DOHH2 (cell line): Measurements from ENCODE around the gene TMEM18.

Experiments used
- H3F3A ChIP-seq: fragments of 200-600 bp; sonication (generic), shearing (Covaris generic); 2 replicates; pipeline ENCODE4 v1.6.0; 2016; ENCODE audit warnings: antibody characterized with exemption, mild to moderate bottlenecking; ENCODE audit not compliant: control insufficient read depth, insufficient read depth
- H3K27ac ChIP-seq: fragments of 200-600 bp; sonication (generic); 2 replicates; pipeline ENCODE4 v1.5.1; 2014; ENCODE audit warnings: low read depth, mild to moderate bottlenecking, low read length, moderate library complexity
- H3K27me3 ChIP-seq: fragments of 200-600 bp; sonication (generic); 2 replicates; pipeline ENCODE4 v1.6.1; 2014; ENCODE audit warnings: mild to moderate bottlenecking, low read length, mixed read lengths; ENCODE audit not compliant: control insufficient read depth
- H3K36me3 ChIP-seq: fragments of 200-600 bp; sonication (generic); 2 replicates; pipeline ENCODE4 v1.6.1; 2014; ENCODE audit warnings: mild to moderate bottlenecking, low read length, moderate library complexity, mixed read lengths; ENCODE audit not compliant: control insufficient read depth
- H3K4me1 ChIP-seq: fragments of 200-600 bp; sonication (generic); 2 replicates; pipeline ENCODE4 v1.6.1; 2014; ENCODE audit warnings: mild to moderate bottlenecking, low read length, mixed read lengths; ENCODE audit not compliant: control insufficient read depth
- H3K4me2 ChIP-seq: fragments of 200-600 bp; sonication (generic); 2 replicates; pipeline ENCODE4 v1.6.0; 2014; ENCODE audit warnings: mild to moderate bottlenecking, low read length, moderate library complexity
- H3K4me3 ChIP-seq: fragments of 200-600 bp; sonication (generic); 2 replicates; pipeline ENCODE4 v1.5.1; 2014; ENCODE audit warnings: mild to moderate bottlenecking, low read length, mixed read lengths
- H3K79me2 ChIP-seq: fragments of 200-600 bp; sonication (generic); 2 replicates; pipeline ENCODE4 v1.6.1; 2014; ENCODE audit warnings: mild to moderate bottlenecking, low read length, mixed read lengths; ENCODE audit not compliant: control insufficient read depth
- H3K9me2 ChIP-seq: fragments of 200-600 bp; sonication (generic); replicated peaks from 2 replicates; pipeline ENCODE4 v1.6.1; 2014; ENCODE audit warnings: mild to moderate bottlenecking, low read length, mixed read lengths; ENCODE audit not compliant: control insufficient read depth
- H3K9me3 ChIP-seq: fragments of 200-600 bp; sonication (generic); 2 replicates; pipeline ENCODE4 v1.6.1; 2014; ENCODE audit warnings: antibody characterized with exemption, low read length, mixed read lengths; ENCODE audit not compliant: control insufficient read depth, insufficient read depth
- H4K20me1 ChIP-seq: fragments of 200-600 bp; sonication (generic); 2 replicates; pipeline ENCODE4 v1.6.0; 2014; ENCODE audit warnings: low read depth, mild to moderate bottlenecking, antibody characterized with exemption, low read length, moderate library complexity; ENCODE audit not compliant: control insufficient read depth, insufficient read depth
- CTCF ChIP-seq: fragments of 200-600 bp; sonication (generic); IDR thresholded peaks from one replicate; pipeline ENCODE4 v1.5.1; 2014; ENCODE audit warnings: antibody characterized with exemption, mild to moderate bottlenecking, low read depth, low read length; ENCODE audit not compliant: poor library complexity, severe bottlenecking
- EZH2phosphoT487 ChIP-seq: fragments of 200-600 bp; sonication (generic); IDR thresholded peaks from 2 replicates; pipeline ENCODE4 v1.6.1; 2017; ENCODE audit warnings: borderline replicate concordance, mild to moderate bottlenecking, antibody characterized with exemption, low read length, moderate library complexity, mixed read lengths

TMEM18 gene

DNA sequence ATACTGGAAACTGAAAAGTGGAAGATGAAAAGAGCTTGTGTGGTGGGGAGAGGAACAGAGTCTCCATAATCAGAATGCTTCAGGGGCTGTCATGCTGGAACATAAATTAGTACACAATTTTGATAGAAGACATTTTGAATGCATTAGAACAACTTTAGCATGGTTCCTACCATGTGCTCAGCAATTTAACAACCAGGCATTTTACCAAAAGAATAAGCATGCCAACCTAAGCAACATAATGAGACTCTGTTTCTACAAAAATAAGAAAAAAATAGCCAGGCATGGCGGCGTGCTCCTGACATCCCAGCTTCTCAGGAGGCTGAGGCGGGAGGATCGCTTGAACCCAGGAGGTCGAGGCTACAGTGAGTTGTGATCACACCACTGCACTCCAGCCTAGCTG lies 40.5 kb upstream of the TMEM18 start:
- Histone ChIP-seq H3K4me2 (no peak overlapping the region), H3K79me2 (no peaks in the 10 kb centered on the region), H3K27me3 (no peaks in the 10 kb centered on the region), H3K4me1 (peaks cover 5% of the 10 kb centered on the region), H3F3A (no peaks in the 10 kb centered on the region), H3K9me2 (no peaks in the 10 kb centered on the region), H3K4me3 (no peak overlapping the region), H3K36me3 (no peaks in the 10 kb centered on the region), H4K20me1 (no peaks in the 10 kb centered on the region), H3K9me3 (no peaks in the 10 kb centered on the region), H3K27ac (no peak overlapping the region)
- no peak for TF ChIP-seq CTCF
- no peak for TF ChIP-seq EZH2phosphoT487

DNA sequence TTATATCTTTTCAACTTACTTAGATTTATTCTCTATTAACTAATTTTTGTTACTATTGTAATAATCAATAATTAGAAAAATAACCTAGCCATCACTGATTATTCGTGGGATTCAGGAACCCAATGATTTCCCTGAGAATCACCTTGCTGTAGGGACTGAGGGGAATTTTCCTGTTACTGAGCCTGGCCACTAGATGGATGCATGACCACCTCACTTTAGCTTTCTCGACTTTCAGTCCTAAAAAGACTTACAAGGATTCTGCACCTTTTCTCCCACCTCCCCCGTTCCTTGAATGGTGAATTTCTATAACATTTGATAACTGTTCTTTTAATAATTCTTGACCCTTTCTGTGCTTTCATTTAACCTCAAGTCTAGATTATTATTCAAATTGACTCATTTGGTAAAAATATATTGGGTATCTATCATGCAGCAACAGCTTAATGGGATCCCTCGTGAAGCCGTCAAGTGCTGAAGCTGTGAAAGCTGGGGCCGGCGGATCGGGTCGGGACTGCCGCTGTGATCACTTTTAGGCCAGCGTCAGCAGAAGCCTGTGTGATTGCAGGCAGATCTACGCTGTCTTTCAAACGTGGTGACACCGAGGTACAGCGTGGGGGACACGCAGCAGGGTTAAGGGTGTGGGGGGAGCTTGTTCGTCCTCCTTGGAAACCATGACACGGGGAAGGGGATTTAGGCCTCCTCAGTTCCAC lies 38.8 kb upstream of the TMEM18 start:
- Histone ChIP-seq H3K4me3 (no peak overlapping the region), H3K27ac (no peak overlapping the region), H3K9me3 (no peaks in the 10 kb centered on the region), H4K20me1 (no peaks in the 10 kb centered on the region), H3K4me2 (no peak overlapping the region), H3K36me3 (no peaks in the 10 kb centered on the region), H3K79me2 (no peaks in the 10 kb centered on the region), H3F3A (no peaks in the 10 kb centered on the region), H3K9me2 (no peaks in the 10 kb centered on the region), H3K27me3 (no peaks in the 10 kb centered on the region), H3K4me1 (peaks cover 5% of the 10 kb centered on the region)
- TF ChIP-seq CTCF (no peak), EZH2phosphoT487 (no peak)

DNA sequence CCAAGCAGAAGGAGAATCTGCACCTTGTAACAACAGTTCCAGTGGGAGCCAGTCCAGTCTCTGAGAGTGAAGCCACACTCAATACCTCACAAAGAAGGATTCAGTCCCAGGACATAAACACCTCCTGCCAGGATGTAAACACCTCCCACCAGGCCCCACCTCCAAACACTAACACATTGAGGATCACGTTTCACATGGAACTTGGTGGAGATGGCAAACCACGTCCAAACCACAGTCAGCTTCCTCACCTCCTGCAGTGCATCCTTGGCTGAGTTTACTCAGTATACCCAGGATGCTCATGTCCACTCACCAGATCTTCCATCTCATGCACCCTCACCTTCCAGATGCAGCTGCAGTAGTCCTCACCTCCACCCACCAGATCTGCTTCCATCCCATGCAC lies 37.8 kb upstream of the TMEM18 start:
- Histone ChIP-seq H3K4me1 (peaks cover 5% of the 10 kb centered on the region), H3K27me3 (no peaks in the 10 kb centered on the region), H3K27ac (no peak overlapping the region), H3K9me2 (no peaks in the 10 kb centered on the region), H3K4me2 (no peak overlapping the region), H3K9me3 (no peaks in the 10 kb centered on the region), H3F3A (no peaks in the 10 kb centered on the region), H3K36me3 (no peaks in the 10 kb centered on the region), H4K20me1 (no peaks in the 10 kb centered on the region), H3K79me2 (no peaks in the 10 kb centered on the region), H3K4me3 (no peak overlapping the region)
- TF ChIP-seq CTCF = no peak
- TF ChIP-seq EZH2phosphoT487 = no peak
